WTC11 (cell line): ENCODE data around the gene ZNF202. TPM values are rescaled to one million over a fixed set of nuclear protein-coding genes. Genes with fewer than 3 reads are reported as not detected.

ENCODE experiments used
- ATAC-seq: fragments of 200-7000 bp; cut with Tn5 transposase; 2 replicates; pipeline ENCODE4 v1.10.0; 2021; ENCODE audit warnings: mild to moderate bottlenecking, moderate library complexity
- CTCF ChIA-PET: fragments of 300-600 bp; sonication (Branson Sonifier 250); formaldehyde crosslinking; loops from one replicate; lab custom pipeline; 2021; ENCODE audit warnings: antibody characterized with exemption; lab: Charles Lee
- POLR2A ChIA-PET: fragments of 350-600 bp; sonication (Branson Sonifier 250); formaldehyde crosslinking; loops from one replicate; lab custom pipeline; 2021; ENCODE audit warnings: antibody characterized with exemption; lab: Charles Lee
- DNase-seq: peaks from one replicate; pipeline ENCODE4 v3.0.0; 2021; ENCODE audit warnings: low spot score
- H3K27ac Mint-ChIP-seq: 2 replicates; pipeline ENCODE4 v1.8.0; 2021; ENCODE audit warnings: mixed read lengths
- H3K27me3 Mint-ChIP-seq: 2 replicates; pipeline ENCODE4 v1.8.0; 2021; ENCODE audit warnings: low read depth, mild to moderate bottlenecking, moderate library complexity, mixed read lengths
- H3K36me3 Mint-ChIP-seq: 2 replicates; pipeline ENCODE4 v1.8.0; 2021; ENCODE audit warnings: mixed read lengths
- H3K4me1 Mint-ChIP-seq: 2 replicates; pipeline ENCODE4 v1.8.0; 2022; ENCODE audit warnings: mixed read lengths
- H3K4me3 Mint-ChIP-seq: 2 replicates; pipeline ENCODE4 v1.8.0; 2021; ENCODE audit warnings: mild to moderate bottlenecking, moderate library complexity, mixed read lengths
- H3K9me3 Mint-ChIP-seq: 2 replicates; pipeline ENCODE4 v1.8.0; 2021; ENCODE audit warnings: mixed read lengths
- CBFB ChIP-seq: sonication (generic); formaldehyde crosslinking; IDR thresholded peaks from 2 replicates; pipeline ENCODE4 v1.8.1; 2022; ENCODE audit warnings: mild to moderate bottlenecking, low read depth, missing genetic modification reagents
- EMX1 ChIP-seq: fragments of 250-450 bp; sonication (Bioruptor Pico); IDR thresholded peaks from 2 replicates; pipeline ENCODE4 v1.8.0; 2021; ENCODE audit warnings: mild to moderate bottlenecking
- ETV6 ChIP-seq: sonication (generic); formaldehyde crosslinking; IDR thresholded peaks from 2 replicates; pipeline ENCODE4 v1.8.1; 2022; ENCODE audit warnings: mild to moderate bottlenecking, missing genetic modification reagents
- FOXJ3 ChIP-seq: sonication (generic); formaldehyde crosslinking; IDR thresholded peaks from 2 replicates; pipeline ENCODE4 v1.9.0; 2021; ENCODE audit warnings: missing genetic modification reagents, mild to moderate bottlenecking, borderline replicate concordance
- FOXK1 ChIP-seq: sonication (generic); formaldehyde crosslinking; IDR thresholded peaks from 2 replicates; pipeline ENCODE4 v1.8.0; 2022; ENCODE audit warnings: mild to moderate bottlenecking, moderate library complexity, missing genetic modification reagents
- GRHL2 ChIP-seq: fragments of 250-450 bp; sonication (Bioruptor Pico); IDR thresholded peaks from 2 replicates; pipeline ENCODE4 v1.8.0; 2022; ENCODE audit warnings: mild to moderate bottlenecking, moderate library complexity; ENCODE audit not compliant: insufficient replicate concordance, severe bottlenecking
- MYBL2 ChIP-seq: sonication (generic); formaldehyde crosslinking; IDR thresholded peaks from 2 replicates; pipeline ENCODE4 v1.8.1; 2023; ENCODE audit warnings: mild to moderate bottlenecking, moderate library complexity, missing genetic modification reagents
- NFYB ChIP-seq: sonication (generic); formaldehyde crosslinking; conservative IDR thresholded peaks from 2 replicates; pipeline ENCODE4 v1.8.0; 2022; ENCODE audit warnings: low read depth, missing genetic modification reagents
- SMAD3 ChIP-seq: sonication (generic); formaldehyde crosslinking; IDR thresholded peaks from 2 replicates; pipeline ENCODE4 v1.8.0; 2022; ENCODE audit warnings: missing genetic modification reagents, mild to moderate bottlenecking, borderline replicate concordance
- TEAD4 ChIP-seq: sonication (generic); formaldehyde crosslinking; IDR thresholded peaks from 2 replicates; pipeline ENCODE4 v1.8.0; 2022; ENCODE audit warnings: mild to moderate bottlenecking, missing genetic modification reagents
- ZBTB21 ChIP-seq: sonication (generic); formaldehyde crosslinking; IDR thresholded peaks from 2 replicates; pipeline ENCODE4 v1.8.1; 2023; ENCODE audit warnings: mild to moderate bottlenecking, missing genetic modification reagents, borderline replicate concordance
- ZNF138 ChIP-seq: sonication (generic); formaldehyde crosslinking; conservative IDR thresholded peaks from 2 replicates; pipeline ENCODE4 v1.8.1; 2022; ENCODE audit warnings: mild to moderate bottlenecking, moderate library complexity, missing genetic modification reagents
- ZNF219 ChIP-seq: sonication (generic); formaldehyde crosslinking; IDR thresholded peaks from 2 replicates; pipeline ENCODE4 v1.8.0; 2023; ENCODE audit warnings: missing genetic modification reagents, mild to moderate bottlenecking, borderline replicate concordance
- ZNF416 ChIP-seq: fragments of 250-450 bp; sonication (Bioruptor Pico); IDR thresholded peaks from 2 replicates; pipeline ENCODE4 v1.9.0; 2021; ENCODE audit warnings: mild to moderate bottlenecking, inconsistent platforms
- total RNA-seq: library from RNA; stranded (reverse); gene quantifications from 3 replicates; pipeline ENCODE4 v1.2.3, GENCODE V29; 2021
- TF ChIP-seq, protein P1 (sequence below): sonication (generic); formaldehyde crosslinking; IDR thresholded peaks from 2 replicates; pipeline ENCODE4 v1.8.1; 2023; ENCODE audit warnings: mild to moderate bottlenecking, missing genetic modification reagents
- TF ChIP-seq, protein P2 (sequence below): sonication (generic); formaldehyde crosslinking; IDR thresholded peaks from 2 replicates; pipeline ENCODE4 v1.8.0; 2023; ENCODE audit warnings: missing genetic modification reagents
- TF ChIP-seq, protein P3 (sequence below): fragments of 250-450 bp; sonication (Bioruptor Pico); IDR thresholded peaks from 2 replicates; pipeline ENCODE4 v1.9.0; 2021; ENCODE audit warnings: mild to moderate bottlenecking, borderline replicate concordance
- TF ChIP-seq, protein P4 (sequence below): sonication (generic); formaldehyde crosslinking; IDR thresholded peaks from 2 replicates; pipeline ENCODE4 v1.8.1; 2022; ENCODE audit warnings: mild to moderate bottlenecking, missing genetic modification reagents, moderate library complexity, borderline replicate concordance
- TF ChIP-seq, protein P5 (sequence below): sonication (generic); formaldehyde crosslinking; IDR thresholded peaks from 2 replicates; pipeline ENCODE4 v1.8.0; 2022; ENCODE audit warnings: mild to moderate bottlenecking, missing genetic modification reagents

The ZNF202 gene
- total RNA-seq, 1 experiment from 2014 or later, result 29.9 TPM

DNA sequence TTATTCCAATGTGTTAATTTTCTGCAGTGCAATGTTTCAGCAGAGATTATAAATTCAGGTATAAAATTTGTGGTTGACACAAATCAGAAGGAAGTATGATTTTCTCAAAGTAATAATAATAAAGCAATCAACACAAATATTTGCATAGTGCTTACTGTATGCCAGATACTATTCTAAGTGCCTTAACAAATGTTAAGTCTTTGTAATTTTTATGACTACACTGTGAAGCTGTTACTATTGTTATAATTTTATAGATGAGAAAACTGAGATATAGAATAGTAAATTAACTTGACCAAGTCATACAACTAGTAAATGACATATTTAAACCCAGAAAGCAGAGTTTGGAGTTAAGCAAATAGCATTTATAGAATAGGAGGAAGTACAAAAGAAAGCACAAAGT is 29.3 kb upstream of the ZNF202 start (continued):
- TF ChIP-seq, protein P1, sequence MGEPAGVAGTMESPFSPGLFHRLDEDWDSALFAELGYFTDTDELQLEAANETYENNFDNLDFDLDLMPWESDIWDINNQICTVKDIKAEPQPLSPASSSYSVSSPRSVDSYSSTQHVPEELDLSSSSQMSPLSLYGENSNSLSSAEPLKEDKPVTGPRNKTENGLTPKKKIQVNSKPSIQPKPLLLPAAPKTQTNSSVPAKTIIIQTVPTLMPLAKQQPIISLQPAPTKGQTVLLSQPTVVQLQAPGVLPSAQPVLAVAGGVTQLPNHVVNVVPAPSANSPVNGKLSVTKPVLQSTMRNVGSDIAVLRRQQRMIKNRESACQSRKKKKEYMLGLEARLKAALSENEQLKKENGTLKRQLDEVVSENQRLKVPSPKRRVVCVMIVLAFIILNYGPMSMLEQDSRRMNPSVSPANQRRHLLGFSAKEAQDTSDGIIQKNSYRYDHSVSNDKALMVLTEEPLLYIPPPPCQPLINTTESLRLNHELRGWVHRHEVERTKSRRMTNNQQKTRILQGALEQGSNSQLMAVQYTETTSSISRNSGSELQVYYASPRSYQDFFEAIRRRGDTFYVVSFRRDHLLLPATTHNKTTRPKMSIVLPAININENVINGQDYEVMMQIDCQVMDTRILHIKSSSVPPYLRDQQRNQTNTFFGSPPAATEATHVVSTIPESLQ, result no peak
- TF ChIP-seq MYBL2 (CRISPR knock-in tag) (no peak), ETV6 (CRISPR knock-in tag) (no peak), ZNF138 (CRISPR knock-in tag) (no peak)

DNA sequence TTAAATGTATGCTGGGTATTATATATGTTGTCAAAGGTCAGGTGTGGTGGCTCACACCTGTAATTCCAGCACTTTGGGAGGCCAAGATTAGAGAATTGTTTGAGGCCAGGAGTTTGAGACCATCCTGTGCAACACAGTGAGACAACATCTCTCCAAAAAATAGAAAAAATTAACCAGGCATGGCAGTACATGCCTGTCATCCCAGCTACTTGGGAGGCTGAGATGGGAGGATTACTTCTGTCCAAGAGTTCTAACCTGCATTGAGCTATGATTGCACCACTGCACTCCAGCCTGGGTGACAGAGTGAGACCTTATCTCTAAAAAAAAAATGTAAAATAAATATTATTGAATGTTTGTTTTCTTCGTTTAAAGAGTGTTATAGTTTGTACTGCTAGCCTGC is 24.1 kb upstream of the ZNF202 start:
- H3K27me3 Mint-ChIP-seq, result no peaks in the 10 kb centered on the region
- H3K4me1 Mint-ChIP-seq, result peaks cover 9% of the 10 kb centered on the region
- peaks cover 47% of the 10 kb centered on the region for H3K36me3 Mint-ChIP-seq
- ChIA-PET POLR2A (no interaction called here), CTCF (no interaction called here)
- peaks cover 60% of the 10 kb centered on the region for H3K9me3 Mint-ChIP-seq
- no peak for DNase-seq
- no peak for TF ChIP-seq ZBTB21 (CRISPR knock-in tag)
- TF ChIP-seq, protein P2, sequence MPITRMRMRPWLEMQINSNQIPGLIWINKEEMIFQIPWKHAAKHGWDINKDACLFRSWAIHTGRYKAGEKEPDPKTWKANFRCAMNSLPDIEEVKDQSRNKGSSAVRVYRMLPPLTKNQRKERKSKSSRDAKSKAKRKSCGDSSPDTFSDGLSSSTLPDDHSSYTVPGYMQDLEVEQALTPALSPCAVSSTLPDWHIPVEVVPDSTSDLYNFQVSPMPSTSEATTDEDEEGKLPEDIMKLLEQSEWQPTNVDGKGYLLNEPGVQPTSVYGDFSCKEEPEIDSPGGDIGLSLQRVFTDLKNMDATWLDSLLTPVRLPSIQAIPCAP (CRISPR knock-in tag), result no peak
- no peak for TF ChIP-seq ZNF416 (CRISPR knock-in tag)
- TF ChIP-seq GRHL2 (CRISPR knock-in tag), result no peak
- no peak for TF ChIP-seq SMAD3 (CRISPR knock-in tag)
- TF ChIP-seq ZNF219, result no peak
- TF ChIP-seq NFYB (CRISPR knock-in tag), result no peak
- no peak for TF ChIP-seq CBFB (CRISPR knock-in tag)
- no peak for TF ChIP-seq FOXJ3 (CRISPR knock-in tag)
- TF ChIP-seq, protein P1, result no peak
- TF ChIP-seq, protein P3, sequence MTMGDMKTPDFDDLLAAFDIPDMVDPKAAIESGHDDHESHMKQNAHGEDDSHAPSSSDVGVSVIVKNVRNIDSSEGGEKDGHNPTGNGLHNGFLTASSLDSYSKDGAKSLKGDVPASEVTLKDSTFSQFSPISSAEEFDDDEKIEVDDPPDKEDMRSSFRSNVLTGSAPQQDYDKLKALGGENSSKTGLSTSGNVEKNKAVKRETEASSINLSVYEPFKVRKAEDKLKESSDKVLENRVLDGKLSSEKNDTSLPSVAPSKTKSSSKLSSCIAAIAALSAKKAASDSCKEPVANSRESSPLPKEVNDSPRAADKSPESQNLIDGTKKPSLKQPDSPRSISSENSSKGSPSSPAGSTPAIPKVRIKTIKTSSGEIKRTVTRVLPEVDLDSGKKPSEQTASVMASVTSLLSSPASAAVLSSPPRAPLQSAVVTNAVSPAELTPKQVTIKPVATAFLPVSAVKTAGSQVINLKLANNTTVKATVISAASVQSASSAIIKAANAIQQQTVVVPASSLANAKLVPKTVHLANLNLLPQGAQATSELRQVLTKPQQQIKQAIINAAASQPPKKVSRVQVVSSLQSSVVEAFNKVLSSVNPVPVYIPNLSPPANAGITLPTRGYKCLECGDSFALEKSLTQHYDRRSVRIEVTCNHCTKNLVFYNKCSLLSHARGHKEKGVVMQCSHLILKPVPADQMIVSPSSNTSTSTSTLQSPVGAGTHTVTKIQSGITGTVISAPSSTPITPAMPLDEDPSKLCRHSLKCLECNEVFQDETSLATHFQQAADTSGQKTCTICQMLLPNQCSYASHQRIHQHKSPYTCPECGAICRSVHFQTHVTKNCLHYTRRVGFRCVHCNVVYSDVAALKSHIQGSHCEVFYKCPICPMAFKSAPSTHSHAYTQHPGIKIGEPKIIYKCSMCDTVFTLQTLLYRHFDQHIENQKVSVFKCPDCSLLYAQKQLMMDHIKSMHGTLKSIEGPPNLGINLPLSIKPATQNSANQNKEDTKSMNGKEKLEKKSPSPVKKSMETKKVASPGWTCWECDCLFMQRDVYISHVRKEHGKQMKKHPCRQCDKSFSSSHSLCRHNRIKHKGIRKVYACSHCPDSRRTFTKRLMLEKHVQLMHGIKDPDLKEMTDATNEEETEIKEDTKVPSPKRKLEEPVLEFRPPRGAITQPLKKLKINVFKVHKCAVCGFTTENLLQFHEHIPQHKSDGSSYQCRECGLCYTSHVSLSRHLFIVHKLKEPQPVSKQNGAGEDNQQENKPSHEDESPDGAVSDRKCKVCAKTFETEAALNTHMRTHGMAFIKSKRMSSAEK, result no peak
- TF ChIP-seq TEAD4 (CRISPR knock-in tag), result no peak
- TF ChIP-seq, protein P4, sequence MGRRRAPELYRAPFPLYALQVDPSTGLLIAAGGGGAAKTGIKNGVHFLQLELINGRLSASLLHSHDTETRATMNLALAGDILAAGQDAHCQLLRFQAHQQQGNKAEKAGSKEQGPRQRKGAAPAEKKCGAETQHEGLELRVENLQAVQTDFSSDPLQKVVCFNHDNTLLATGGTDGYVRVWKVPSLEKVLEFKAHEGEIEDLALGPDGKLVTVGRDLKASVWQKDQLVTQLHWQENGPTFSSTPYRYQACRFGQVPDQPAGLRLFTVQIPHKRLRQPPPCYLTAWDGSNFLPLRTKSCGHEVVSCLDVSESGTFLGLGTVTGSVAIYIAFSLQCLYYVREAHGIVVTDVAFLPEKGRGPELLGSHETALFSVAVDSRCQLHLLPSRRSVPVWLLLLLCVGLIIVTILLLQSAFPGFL (CRISPR knock-in tag), result no peak
- TF ChIP-seq EMX1 (CRISPR knock-in tag), result no peak
- no peak for TF ChIP-seq FOXK1 (CRISPR knock-in tag)
- TF ChIP-seq, protein P5, sequence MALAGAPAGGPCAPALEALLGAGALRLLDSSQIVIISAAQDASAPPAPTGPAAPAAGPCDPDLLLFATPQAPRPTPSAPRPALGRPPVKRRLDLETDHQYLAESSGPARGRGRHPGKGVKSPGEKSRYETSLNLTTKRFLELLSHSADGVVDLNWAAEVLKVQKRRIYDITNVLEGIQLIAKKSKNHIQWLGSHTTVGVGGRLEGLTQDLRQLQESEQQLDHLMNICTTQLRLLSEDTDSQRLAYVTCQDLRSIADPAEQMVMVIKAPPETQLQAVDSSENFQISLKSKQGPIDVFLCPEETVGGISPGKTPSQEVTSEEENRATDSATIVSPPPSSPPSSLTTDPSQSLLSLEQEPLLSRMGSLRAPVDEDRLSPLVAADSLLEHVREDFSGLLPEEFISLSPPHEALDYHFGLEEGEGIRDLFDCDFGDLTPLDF (CRISPR knock-in tag), result no peak
- no peak overlapping the region for H3K27ac Mint-ChIP-seq
- ATAC-seq, result no peak
- no peak overlapping the region for H3K4me3 Mint-ChIP-seq
